Right forelimb (tissue), 1 donor: ENCODE measurements around the gene ZIC4.

Source experiments
- DNase-seq: peaks from one replicate; pipeline ENCODE4 v3.0.0-alpha.2; 2018

Gene ZIC4

GRCh38 chr3:147389717-147390116 is 16.6 kb downstream of the ZIC4 start:
- DNase-seq, result no peak

GRCh38 chr3:147388700-147389580 is 17.4 kb downstream of the ZIC4 start:
- no peak for DNase-seq

- no peak for DNase-seq
Observed at GRCh38 chr3:147387885-147388699, 18.3 kb downstream of the ZIC4 start.

- DNase-seq, result no peak
Observed at GRCh38 chr3:147387291-147387884, 19.0 kb downstream of the ZIC4 start.

DNA sequence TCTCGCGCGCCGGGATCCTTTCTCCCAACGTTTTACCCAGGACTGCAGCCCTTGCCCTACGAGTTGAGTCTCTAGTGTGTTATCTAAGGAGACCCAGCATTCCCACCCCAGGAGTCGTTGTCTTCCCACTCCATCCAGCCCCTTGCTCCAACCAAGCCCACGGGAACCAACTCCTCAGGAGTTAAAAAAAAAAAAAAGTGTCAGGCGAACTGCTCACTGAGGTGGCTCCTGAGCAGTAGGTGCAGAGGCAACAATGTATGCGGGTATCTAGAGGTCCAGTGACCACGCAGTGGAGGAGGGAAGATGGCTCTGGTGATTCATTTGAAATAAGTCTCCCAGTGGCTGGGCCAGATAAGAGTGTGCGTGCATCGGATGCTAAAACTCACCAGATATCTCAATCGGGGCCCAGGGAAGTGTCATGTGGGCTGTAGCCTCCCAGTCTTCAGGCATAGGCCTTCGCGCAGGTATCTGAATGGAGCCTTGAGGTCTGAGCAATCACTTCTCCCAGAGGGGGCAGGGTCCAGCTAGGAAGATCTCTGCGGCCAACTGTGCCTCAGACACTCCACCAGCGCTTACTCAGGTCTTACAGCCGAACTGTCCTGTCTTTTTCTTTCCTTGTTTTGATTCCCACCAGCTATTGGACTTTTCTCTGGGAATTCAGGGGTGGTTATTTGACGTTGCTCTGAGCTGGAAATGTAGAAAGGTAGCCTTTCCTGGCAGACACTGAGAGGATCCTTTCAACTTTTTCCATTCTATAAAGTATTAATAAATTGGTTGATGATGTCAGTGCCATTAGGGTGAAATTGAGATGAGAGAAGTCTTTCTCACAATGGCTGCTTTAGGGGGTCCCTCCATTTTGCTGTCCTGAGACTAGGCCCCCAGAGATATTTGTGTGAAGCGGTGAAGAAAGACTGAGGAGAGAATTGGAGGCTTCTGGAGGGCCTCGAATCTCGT is 21.0 kb downstream of the ZIC4 start:
- DNase-seq, result no peak

- DNase-seq, result no peak
Observed at GRCh38 chr3:147384210-147385058, 21.9 kb downstream of the ZIC4 start.

DNA sequence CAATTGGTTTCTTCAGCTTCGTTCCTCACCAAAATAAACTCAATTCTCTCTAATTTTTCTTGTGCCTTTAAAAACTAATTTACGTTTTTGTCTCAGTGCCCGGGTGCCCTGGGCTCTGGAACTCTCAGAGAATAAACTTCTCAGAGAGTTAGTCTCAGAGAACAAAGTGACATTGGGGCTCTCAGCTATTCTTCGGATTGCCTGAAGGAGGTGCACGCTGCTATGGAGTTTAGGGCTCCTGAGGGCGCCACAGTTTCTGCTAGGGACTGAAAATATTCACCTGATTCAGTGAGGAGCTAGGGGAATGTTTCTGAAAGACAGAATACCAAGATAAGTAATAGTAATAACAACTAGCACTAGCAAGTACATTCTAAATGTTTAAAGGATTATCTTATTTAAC is 22.7 kb downstream of the ZIC4 start:
- DNase-seq, result no peak

DNA sequence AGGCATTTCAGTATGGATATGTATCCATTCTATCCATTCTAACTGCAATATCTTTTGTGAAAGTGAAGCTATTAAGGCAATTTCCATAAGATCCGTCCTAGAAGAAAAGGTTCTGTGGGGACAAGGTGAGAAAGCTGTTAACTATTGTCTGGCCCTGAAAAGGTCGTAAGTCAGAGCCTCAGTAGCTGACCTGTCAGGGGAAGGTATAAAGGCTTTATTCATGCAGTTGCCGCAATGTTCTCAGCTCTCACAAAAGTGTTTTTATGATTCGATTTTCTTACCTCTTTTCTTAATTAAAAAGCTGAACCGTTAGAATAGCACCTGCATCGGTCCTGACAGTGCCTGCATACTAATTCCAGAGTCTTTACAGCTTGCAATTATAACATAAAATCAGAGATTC is 24.7 kb downstream of the ZIC4 start:
- no peak for DNase-seq

DNA sequence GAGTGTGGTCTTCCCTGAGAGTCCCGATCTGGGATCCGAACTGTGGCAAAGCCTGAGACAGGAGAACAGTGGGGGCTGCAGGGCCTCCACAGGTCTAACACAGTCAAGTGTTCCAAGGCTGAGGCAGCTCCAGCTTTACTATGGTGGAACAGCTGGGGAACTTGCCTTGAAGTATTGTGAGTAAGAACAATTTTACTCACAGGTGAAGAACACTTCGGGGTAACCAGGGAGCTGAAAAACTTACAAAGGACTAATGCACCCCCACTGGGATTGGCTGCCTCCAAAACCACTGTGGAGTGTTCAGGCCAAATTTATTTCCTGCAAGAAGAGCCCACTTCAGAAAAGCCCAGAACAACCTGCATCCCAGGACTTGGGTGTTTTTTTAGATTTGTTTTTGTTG is 25.4 kb downstream of the ZIC4 start:
- DNase-seq, result no peak

DNA sequence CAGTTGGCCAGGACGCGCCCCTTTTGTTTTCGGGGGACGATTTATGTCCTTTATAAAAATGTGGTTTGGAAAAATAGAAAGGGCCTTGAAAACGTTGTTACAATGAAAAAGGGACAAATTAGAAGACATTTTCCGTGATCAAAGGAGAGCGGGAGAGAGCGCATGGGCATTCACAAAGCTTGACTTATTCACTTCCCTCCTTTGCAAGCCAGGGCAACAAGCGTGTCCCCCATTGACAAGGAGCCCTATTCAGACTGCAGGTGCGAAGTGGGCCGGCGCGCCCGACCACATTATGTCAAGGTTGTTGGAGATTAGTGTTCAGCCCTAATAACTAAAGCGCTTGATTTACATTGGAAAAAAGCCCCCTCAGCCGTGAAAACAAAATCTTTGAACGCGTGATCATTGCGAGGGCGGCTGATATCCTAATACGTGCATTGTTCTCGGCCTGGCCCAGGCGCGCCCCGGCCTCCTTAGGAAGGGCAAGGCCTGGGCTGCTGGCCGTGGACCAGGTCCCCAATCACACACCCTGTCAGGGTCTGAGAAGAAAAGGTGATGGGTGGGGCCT is 25.9 kb downstream of the ZIC4 start:
- DNase-seq, result no peak

- no peak for DNase-seq
Observed at GRCh38 chr3:147379651-147380050, 26.7 kb downstream of the ZIC4 start.

- DNase-seq, result no peak
Observed at GRCh38 chr3:147377412-147378367, 28.7 kb downstream of the ZIC4 start.

- no peak for DNase-seq
Observed at GRCh38 chr3:147373301-147373700, 33.0 kb downstream of the ZIC4 start.

- DNase-seq, result no peak
Observed at GRCh38 chr3:147372525-147373027, 33.8 kb downstream of the ZIC4 start.

- DNase-seq, result no peak
Observed at GRCh38 chr3:147371771-147372340, 34.5 kb downstream of the ZIC4 start.

- no peak for DNase-seq
Observed at GRCh38 chr3:147371140-147371539, 35.2 kb downstream of the ZIC4 start.

DNA sequence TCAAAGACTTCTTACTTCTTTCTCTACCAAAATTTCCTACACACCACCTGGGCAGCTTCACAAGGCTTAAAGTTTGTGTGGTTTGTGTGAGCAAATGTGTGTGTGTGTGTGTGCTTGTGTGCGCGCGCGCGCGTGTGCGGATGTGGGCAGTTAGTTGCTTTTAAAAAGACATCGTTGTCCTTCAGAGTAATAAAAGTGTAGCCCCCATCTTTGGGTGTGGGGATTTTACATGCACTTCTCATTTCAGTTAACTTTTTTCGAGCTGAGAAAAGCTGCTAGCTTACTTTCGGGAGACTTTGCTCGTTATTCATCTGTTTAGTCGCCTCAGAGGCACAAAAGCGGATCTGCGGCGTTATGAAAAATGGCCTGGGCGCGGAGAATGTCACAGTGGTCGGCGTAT is 36.0 kb downstream of the ZIC4 start:
- no peak for DNase-seq

- DNase-seq, result no peak
Observed at GRCh38 chr3:147369661-147370123, 36.7 kb downstream of the ZIC4 start.

DNA sequence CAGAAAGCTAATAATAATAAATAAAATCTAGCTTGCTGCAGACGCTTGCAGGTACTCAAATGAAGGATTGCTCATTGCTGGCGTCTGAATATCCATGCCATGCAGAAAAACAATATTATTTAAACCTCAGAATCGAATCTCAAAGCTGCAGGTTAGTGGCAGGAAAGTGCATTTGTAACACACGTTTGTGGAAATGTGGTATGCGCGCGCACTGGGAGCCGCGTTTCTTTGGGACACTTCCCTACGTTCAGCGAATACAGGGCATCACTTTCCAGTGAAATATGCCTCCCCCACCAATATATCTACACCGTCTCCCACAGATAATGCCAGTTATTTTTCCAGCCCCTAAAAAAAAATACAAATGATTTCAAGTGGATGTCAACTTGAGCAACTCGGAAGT is 37.1 kb downstream of the ZIC4 start:
- DNase-seq, result no peak
